A673 (cell line): ENCODE data around the gene CEBPA. TPM values are rescaled to one million over a fixed set of nuclear protein-coding genes. Genes with fewer than 3 reads are reported as not detected.

ENCODE experiments used
- BruUV-seq: library from RNA; stranded (reverse); fragments of 400-500 nt; replicated peaks from 2 replicates; lab custom pipeline; 2021; lab: Mats Ljungman, UMichigan
- CTCF ChIA-PET: fragments of 300-600 bp; sonication (Branson Sonifier 250); formaldehyde crosslinking; loops from one replicate; lab custom pipeline; 2022; ENCODE audit warnings: antibody characterized with exemption; lab: Charles Lee
- POLR2A ChIA-PET: fragments of 300-600 bp; sonication (Branson Sonifier 250); formaldehyde crosslinking; loops from one replicate; lab custom pipeline; 2022; ENCODE audit warnings: antibody characterized with exemption; ENCODE audit not compliant: low non-redundant PET; lab: Charles Lee
- DNase-seq: peaks from one replicate; pipeline ENCODE4 v3.0.0-alpha.2; 2015; ENCODE audit warnings: low spot score
- H3K27ac ChIP-seq: fragments of 200-600 bp; sonication (generic); 2 replicates; pipeline ENCODE4 v1.5.1; 2016; ENCODE audit warnings: mixed run types, low read depth, mild to moderate bottlenecking, mixed read lengths, antibody characterized with exemption, low read length; ENCODE audit not compliant: poor library complexity, severe bottlenecking
- H3K27me3 ChIP-seq: fragments of 200-600 bp; sonication (generic); replicated peaks from 2 replicates; pipeline ENCODE4 v1.6.1; 2017; ENCODE audit warnings: mixed run types, low read depth, mild to moderate bottlenecking, mixed read lengths, antibody characterized with exemption, low read length; ENCODE audit not compliant: insufficient read depth, poor library complexity
- H3K36me3 ChIP-seq: fragments of 200-600 bp; sonication (generic); 2 replicates; pipeline ENCODE4 v1.6.1; 2016; ENCODE audit warnings: mixed run types, mild to moderate bottlenecking, mixed read lengths, antibody characterized with exemption, low read length; ENCODE audit not compliant: insufficient read depth, poor library complexity, severe bottlenecking
- H3K4me1 ChIP-seq: fragments of 200-600 bp; sonication (generic); 2 replicates; pipeline ENCODE4 v1.6.1; 2017; ENCODE audit warnings: mixed run types, mild to moderate bottlenecking, mixed read lengths, antibody characterized with exemption, low read length; ENCODE audit not compliant: insufficient read depth, poor library complexity, severe bottlenecking
- H3K4me3 ChIP-seq: fragments of 200-600 bp; sonication (generic); 2 replicates; pipeline ENCODE4 v1.5.1; 2016; ENCODE audit warnings: low read depth, mixed run types, mild to moderate bottlenecking, mixed read lengths, low read length; ENCODE audit not compliant: poor library complexity, severe bottlenecking
- H3K9me3 ChIP-seq: fragments of 200-600 bp; sonication (generic); 2 replicates; pipeline ENCODE4 v1.6.1; 2016; ENCODE audit warnings: mixed run types, low read depth, mild to moderate bottlenecking, mixed read lengths, antibody characterized with exemption, low read length; ENCODE audit not compliant: poor library complexity, severe bottlenecking
- CTCF ChIP-seq: fragments of 300-800, 200-600 bp; sonication (generic); conservative IDR thresholded peaks from 2 replicates; pipeline ENCODE4 v1.5.1; 2017; ENCODE audit warnings: low read depth, mild to moderate bottlenecking, antibody characterized with exemption, low read length, moderate library complexity, mixed read lengths
- EZH2 ChIP-seq: fragments of 200-600 bp; sonication (generic); IDR thresholded peaks from 2 replicates; pipeline ENCODE4 v1.6.1; 2017; ENCODE audit warnings: borderline replicate concordance, low read depth, mild to moderate bottlenecking, mixed read lengths, antibody characterized with exemption, low read length; ENCODE audit not compliant: poor library complexity, severe bottlenecking
- intact Hi-C: fragments of 100-400 bp; cut with micrococcal nuclease; formaldehyde crosslinking; loops from one replicate; pipeline ENCODE4 v1.10.0; 2022; ENCODE audit not compliant: unreplicated experiment
- total RNA-seq: library from RNA; stranded (reverse); gene quantifications from 2 replicates; pipeline ENCODE4 v1.2.3, GENCODE V29; 2021

Gene CEBPA
- total RNA-seq, 1 experiment from 2014 or later, result 1.4 TPM

GRCh38 chr19:33343859-33344572, 41.7 kb upstream of the CEBPA start:
- intact Hi-C loops, result no loop called here
- Histone ChIP-seq H3K27ac (no peak overlapping the region), H3K27me3 (peaks cover 73% of the 10 kb centered on the region), H3K4me3 (no peak overlapping the region), H3K9me3 (no peaks in the 10 kb centered on the region), H3K4me1 (no peaks in the 10 kb centered on the region), H3K36me3 (no peaks in the 10 kb centered on the region)
- CTCF ChIA-PET, result interaction anchor here (0.6 kb wide), 1 partner anchor 454 kb away, joined by 3 read pairs; no protein-coding TSS in a partner anchor
- POLR2A ChIA-PET, result no interaction called here
- BruUV-seq, result no TSS peak
- DNase-seq, result no peak
- TF ChIP-seq CTCF (no peak), EZH2 (no peak)

- Histone ChIP-seq H3K9me3 (no peaks in the 10 kb centered on the region), H3K27ac (no peak overlapping the region), H3K4me3 (no peak overlapping the region), H3K36me3 (no peaks in the 10 kb centered on the region), H3K27me3 (peaks cover 80% of the 10 kb centered on the region), H3K4me1 (no peaks in the 10 kb centered on the region)
- CTCF ChIA-PET, result interaction anchor here (0.6 kb wide), 1 partner anchor 455 kb away, joined by 3 read pairs; no protein-coding TSS in a partner anchor
- no TSS peak for BruUV-seq
- intact Hi-C loops, result no loop called here
- no peak for DNase-seq
- TF ChIP-seq CTCF (no peak), EZH2 (no peak)
- POLR2A ChIA-PET, result no interaction called here
These were observed 41.0 kb upstream of the CEBPA start for GRCh38 chr19:33343301-33343700.

GRCh38 chr19:33340991-33341390, 38.7 kb upstream of the CEBPA start:
- ChIA-PET POLR2A (no interaction called here), CTCF (no interaction called here)
- intact Hi-C loops, result no loop called here
- Histone ChIP-seq H3K27ac (no peak overlapping the region), H3K4me1 (no peaks in the 10 kb centered on the region), H3K9me3 (no peaks in the 10 kb centered on the region), H3K4me3 (no peak overlapping the region), H3K36me3 (no peaks in the 10 kb centered on the region), H3K27me3 (peaks cover 70% of the 10 kb centered on the region)
- BruUV-seq, result no TSS peak
- DNase-seq, result no peak
- no peak for TF ChIP-seq EZH2
- no peak for TF ChIP-seq CTCF
